ENCODE measurements around the gene AADACL3.
"Not testable (repeated sequence)": the region's sequence is repeated elsewhere in the genome, so short reads cannot be mapped to it uniquely, and the experiment has no call there.

Gene AADACL3, protein sequence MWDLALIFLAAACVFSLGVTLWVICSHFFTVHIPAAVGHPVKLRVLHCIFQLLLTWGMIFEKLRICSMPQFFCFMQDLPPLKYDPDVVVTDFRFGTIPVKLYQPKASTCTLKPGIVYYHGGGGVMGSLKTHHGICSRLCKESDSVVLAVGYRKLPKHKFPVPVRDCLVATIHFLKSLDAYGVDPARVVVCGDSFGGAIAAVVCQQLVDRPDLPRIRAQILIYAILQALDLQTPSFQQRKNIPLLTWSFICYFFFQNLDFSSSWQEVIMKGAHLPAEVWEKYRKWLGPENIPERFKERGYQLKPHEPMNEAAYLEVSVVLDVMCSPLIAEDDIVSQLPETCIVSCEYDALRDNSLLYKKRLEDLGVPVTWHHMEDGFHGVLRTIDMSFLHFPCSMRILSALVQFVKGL
- total RNA-seq = 0 to 0.11 (median 0) reads per million in 9 experiments

- DNase-seq (no peak), ATAC-seq (replicated peaks) (no peak)
- Mint-ChIP-seq H3K4me1 (ENCODE audit: low read depth in 2 of 2) (no peaks in the 10 kb centered on the region), H3K4me3 (no peak within 1 kb of the TSS), H3K9me3 (no peaks in the 10 kb centered on the region), H3K36me3 (ENCODE audit: insufficient read depth) (no peaks in the 10 kb centered on the region), H3K27ac (no peak within 1 kb of the TSS), H3K27me3 (peaks cover 76 to 78% of the 10 kb centered on the region in 2 donors)
Measured at GRCh38 chr1:12715896-12716437, at the start of gene AADACL3. AADACL3 (plus strand) TSS chr1:12716110; CDS start chr1:12716177, 67 bp downstream.

DNA sequence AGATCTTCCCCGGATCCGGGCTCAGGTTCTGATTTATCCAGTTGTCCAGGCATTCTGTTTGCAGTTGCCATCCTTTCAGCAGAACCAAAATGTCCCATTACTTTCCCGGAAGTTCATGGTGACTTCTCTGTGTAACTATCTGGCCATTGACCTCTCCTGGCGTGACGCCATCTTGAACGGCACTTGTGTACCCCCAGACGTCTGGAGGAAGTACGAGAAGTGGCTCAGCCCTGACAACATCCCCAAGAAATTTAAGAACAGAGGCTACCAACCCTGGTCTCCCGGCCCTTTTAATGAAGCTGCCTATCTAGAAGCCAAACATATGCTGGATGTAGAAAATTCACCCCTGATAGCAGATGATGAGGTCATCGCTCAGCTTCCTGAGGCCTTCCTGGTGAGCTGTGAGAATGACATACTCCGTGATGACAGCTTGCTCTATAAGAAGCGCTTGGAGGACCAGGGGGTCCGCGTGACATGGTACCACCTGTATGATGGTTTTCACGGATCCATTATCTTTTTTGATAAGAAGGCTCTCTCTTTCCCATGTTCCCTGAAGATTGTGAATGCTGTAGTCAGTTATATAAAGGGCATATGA is 49.7 kb upstream of the AADACL3 start:
- H3K27me3 Mint-ChIP-seq = peaks cover 0 to 21% of the 10 kb centered on the region in 2 donors
- no peak overlapping the region for H3K4me3 Mint-ChIP-seq
- no peaks in the 10 kb centered on the region for H3K4me1 Mint-ChIP-seq (ENCODE audit: low read depth in 2 of 2)
- DNase-seq = no peak
- ATAC-seq (replicated peaks) = no peak
- H3K9me3 Mint-ChIP-seq = no peaks in the 10 kb centered on the region
- peaks cover 3% of the 10 kb centered on the region for H3K36me3 Mint-ChIP-seq (ENCODE audit: insufficient read depth)
- no peak overlapping the region for H3K27ac Mint-ChIP-seq

DNA sequence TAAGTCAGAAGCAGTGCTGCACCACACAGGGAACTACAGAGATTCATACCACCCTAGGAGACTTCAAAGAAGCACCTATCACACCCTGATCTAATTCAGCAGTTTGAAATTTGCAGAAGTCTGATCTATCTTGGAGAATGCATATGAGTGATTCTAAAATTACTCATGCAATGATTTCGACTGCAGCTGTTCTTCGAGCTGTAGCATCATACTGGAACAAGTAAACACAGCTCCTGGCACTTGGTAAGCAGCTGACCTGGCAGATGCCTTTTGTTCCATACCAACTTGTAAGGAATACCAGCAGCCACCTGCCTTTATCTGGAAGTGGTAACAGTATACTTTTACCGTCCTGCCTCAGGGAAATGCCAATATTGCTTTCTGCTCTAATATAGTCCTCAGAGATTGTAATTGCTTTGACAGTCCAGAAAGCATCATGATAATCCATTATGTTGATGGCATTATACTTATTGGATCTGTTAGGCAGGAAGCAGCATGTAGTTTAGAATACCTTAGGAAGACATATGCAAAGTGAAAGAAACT is 46.3 kb upstream of the AADACL3 start:
- Mint-ChIP-seq H3K4me3 (no peak overlapping the region), H3K27me3 (peaks cover 12 to 46% of the 10 kb centered on the region in 2 donors), H3K9me3 (no peaks in the 10 kb centered on the region), H3K4me1 (ENCODE audit: low read depth in 2 of 2) (no peaks in the 10 kb centered on the region), H3K36me3 (ENCODE audit: insufficient read depth) (peaks cover 3% of the 10 kb centered on the region), H3K27ac (no peak overlapping the region)
- ATAC-seq (replicated peaks) = no peak
- DNase-seq = no peak

DNA sequence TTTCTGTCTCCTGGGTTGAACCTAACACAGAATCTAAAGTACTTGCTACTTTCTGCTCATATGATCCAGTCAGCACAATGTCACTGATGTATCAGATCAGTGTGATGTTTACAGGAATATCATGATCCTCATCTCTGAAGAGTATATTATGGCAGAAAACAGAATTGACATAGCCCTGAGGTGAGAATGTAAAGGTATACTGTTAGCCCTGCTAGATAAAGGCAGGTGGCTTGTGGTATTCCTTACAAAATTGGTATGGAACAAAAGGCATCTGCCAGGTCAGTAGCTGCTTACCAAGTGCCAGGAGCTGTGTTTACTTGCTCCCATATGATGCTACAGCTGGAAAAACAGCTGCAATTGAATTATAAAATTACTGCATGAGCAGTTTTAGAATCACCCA is 41.6 kb upstream of the AADACL3 start:
- no peaks in the 10 kb centered on the region for H3K36me3 Mint-ChIP-seq (ENCODE audit: insufficient read depth)
- no peaks in the 10 kb centered on the region for H3K4me1 Mint-ChIP-seq (ENCODE audit: low read depth in 2 of 2)
- no peak overlapping the region for H3K27ac Mint-ChIP-seq
- peaks cover 30 to 59% of the 10 kb centered on the region in 2 donors for H3K27me3 Mint-ChIP-seq
- no peak for ATAC-seq (replicated peaks)
- no peak overlapping the region for H3K4me3 Mint-ChIP-seq
- no peaks in the 10 kb centered on the region for H3K9me3 Mint-ChIP-seq
- DNase-seq = no peak

DNA sequence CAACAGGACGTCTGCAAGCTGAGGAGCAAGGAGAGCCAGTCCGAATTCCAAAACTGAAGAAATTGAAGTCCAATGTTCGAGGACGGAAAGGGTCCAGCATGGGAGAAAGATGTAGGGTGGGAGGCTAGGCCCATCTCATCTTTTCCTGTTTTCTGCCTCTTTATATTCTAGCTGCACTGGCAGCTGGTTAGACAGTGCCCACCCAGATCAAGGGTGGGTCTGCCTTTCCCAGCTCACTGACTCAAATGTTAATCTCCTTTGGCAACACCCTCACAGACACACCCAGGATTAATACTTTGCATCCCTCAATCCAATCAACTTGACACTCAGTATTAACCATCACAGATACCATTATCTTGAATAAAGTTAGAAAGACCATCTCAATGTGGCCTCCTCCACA is 39.8 kb upstream of the AADACL3 start:
- not testable (repeated sequence) for H3K36me3 Mint-ChIP-seq (ENCODE audit: insufficient read depth); DNase-seq; ATAC-seq (replicated peaks); H3K4me3 Mint-ChIP-seq; H3K9me3 Mint-ChIP-seq; H3K4me1 Mint-ChIP-seq (ENCODE audit: low read depth in 2 of 2); H3K27ac Mint-ChIP-seq
- H3K27me3 Mint-ChIP-seq = peaks cover 44 to 74% of the 10 kb centered on the region in 2 donors

DNA sequence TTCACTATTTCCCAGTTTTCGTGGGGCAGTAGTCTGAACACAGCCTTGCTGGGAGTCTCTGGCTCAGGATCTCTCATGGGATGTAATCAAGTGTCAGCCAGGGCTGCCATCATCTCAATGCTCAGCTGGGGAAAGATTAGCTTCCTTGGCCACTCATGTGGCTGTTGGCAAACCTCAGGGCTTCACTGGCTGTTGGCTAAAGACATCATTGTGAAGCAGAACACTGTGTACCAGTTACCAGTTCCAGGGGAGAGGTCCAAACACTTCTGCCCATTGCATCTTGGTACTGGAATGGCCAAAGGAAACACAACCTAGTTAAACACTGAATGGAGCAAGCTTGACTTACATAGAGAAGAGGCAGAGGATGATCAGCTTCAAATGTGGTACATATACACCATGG is 38.3 kb upstream of the AADACL3 start:
- H3K4me3 Mint-ChIP-seq = no peak overlapping the region
- no peak overlapping the region for H3K27ac Mint-ChIP-seq
- H3K27me3 Mint-ChIP-seq = peaks cover 47 to 66% of the 10 kb centered on the region in 2 donors
- DNase-seq (no peak), ATAC-seq (replicated peaks) (no peak)
- H3K9me3 Mint-ChIP-seq = no peaks in the 10 kb centered on the region
- H3K4me1 Mint-ChIP-seq (ENCODE audit: low read depth in 2 of 2) = no peaks in the 10 kb centered on the region
- no peaks in the 10 kb centered on the region for H3K36me3 Mint-ChIP-seq (ENCODE audit: insufficient read depth)

DNA sequence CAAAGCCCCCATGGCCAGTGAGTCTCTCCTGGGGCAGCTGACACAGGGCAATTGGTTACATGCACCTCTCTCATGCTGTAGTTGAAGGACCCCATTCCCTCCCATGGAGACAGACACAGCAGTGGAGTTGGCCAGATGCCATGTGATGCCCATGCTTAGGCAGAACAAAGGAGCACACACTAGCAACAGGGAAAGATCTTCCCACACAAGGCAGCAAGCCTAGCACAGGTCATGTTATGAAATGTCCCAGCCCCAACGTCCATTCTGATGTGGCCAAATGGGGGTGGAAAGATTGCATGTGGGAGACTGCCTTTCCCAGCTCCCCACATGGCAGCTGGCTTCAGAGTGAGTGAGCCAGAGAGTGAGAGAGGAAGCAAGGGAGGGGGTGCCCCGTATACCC is 37.6 kb upstream of the AADACL3 start:
- no peak for ATAC-seq (replicated peaks)

DNA sequence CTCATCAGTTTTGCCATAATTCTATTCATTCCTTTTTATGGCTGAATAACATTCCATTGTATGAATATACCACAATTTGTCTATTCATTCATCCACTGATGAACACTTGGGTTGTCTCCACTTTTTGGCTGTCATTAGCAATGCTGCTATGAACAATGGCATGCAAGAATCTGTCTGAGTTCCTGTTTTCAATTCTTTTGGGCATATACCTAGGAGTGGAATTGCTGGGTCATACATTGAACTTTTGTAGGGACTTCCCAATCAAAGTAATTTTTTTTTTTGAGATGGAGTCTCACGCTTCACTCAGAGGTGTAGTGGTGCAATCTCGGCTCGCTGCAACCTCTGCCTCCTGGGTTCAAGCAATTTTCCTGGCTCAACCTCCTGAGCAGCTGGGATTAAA is 37.1 kb upstream of the AADACL3 start:
- DNase-seq = no peak
- H3K4me3 Mint-ChIP-seq = no peak overlapping the region
- no peak overlapping the region for H3K27ac Mint-ChIP-seq
- no peaks in the 10 kb centered on the region for H3K9me3 Mint-ChIP-seq
- H3K27me3 Mint-ChIP-seq = peaks cover 54 to 73% of the 10 kb centered on the region in 2 donors
- no peaks in the 10 kb centered on the region for H3K36me3 Mint-ChIP-seq (ENCODE audit: insufficient read depth)
- no peak for ATAC-seq (replicated peaks)
- H3K4me1 Mint-ChIP-seq (ENCODE audit: low read depth in 2 of 2) = no peaks in the 10 kb centered on the region

More for the DNA sequence above, 37.6 kb upstream of the AADACL3 start:
- no peak overlapping the region for H3K4me3 Mint-ChIP-seq
- H3K27me3 Mint-ChIP-seq = peaks cover 51 to 71% of the 10 kb centered on the region in 2 donors
- no peaks in the 10 kb centered on the region for H3K9me3 Mint-ChIP-seq
- H3K27ac Mint-ChIP-seq = no peak overlapping the region
- no peak for DNase-seq
- no peaks in the 10 kb centered on the region for H3K4me1 Mint-ChIP-seq (ENCODE audit: low read depth in 2 of 2)
- H3K36me3 Mint-ChIP-seq (ENCODE audit: insufficient read depth) = no peaks in the 10 kb centered on the region

GRCh38 chr1:12690156-12690555 is 25.8 kb upstream of the AADACL3 start:
- H3K36me3 Mint-ChIP-seq (ENCODE audit: insufficient read depth) = no peaks in the 10 kb centered on the region
- H3K9me3 Mint-ChIP-seq = no peaks in the 10 kb centered on the region
- DNase-seq (no peak), ATAC-seq (replicated peaks) (no peak)
- H3K27ac Mint-ChIP-seq = no peak overlapping the region
- no peak overlapping the region for H3K4me3 Mint-ChIP-seq
- H3K4me1 Mint-ChIP-seq (ENCODE audit: low read depth in 2 of 2) = no peaks in the 10 kb centered on the region
- H3K27me3 Mint-ChIP-seq = peaks cover 34 to 41% of the 10 kb centered on the region in 2 donors

DNA sequence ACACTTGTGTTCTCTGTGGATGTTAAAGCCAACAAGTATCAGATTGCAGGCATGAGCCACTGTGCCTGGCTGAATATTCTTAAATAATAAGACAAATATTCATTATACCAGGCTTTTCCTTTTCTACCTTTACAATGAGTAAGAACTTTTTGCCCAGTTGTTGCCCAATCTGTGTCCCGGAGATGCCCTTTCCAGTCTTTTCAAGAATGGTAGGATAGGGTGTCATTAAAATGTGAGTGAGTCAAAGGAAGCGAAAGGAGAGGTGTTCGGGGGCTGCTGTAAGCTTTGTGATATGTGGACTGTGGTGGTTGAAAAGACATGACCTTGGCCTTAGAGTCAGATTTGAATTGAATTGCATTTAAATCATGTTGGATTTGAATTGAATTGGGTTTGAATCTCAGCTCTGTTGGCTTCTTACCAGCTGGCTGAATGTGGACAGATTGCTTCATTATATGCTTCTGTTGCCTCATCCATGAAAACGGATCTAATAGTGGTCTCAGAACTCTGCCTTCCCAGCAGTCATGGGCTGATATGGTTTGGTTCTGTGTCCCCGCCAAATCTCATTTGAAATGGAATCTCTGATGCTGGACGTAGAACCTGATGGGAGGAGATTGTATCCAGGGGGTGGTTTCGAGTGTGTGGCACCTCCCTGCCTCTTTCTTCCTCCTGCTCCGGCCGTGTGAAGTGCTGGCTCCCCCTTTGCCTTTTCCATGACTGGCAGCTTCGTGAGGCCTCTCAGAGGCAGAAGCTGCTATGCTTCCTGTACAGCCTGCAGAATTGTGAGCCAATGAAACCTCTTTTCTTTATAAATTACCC is 22.7 kb upstream of the AADACL3 start:
- Mint-ChIP-seq H3K4me3 (no peak overlapping the region), H3K27me3 (peaks cover 41 to 44% of the 10 kb centered on the region in 2 donors), H3K36me3 (ENCODE audit: insufficient read depth) (no peaks in the 10 kb centered on the region), H3K27ac (no peak overlapping the region), H3K4me1 (ENCODE audit: low read depth in 2 of 2) (no peaks in the 10 kb centered on the region), H3K9me3 (no peaks in the 10 kb centered on the region)
- DNase-seq = no peak
- ATAC-seq (replicated peaks) = no peak

DNA sequence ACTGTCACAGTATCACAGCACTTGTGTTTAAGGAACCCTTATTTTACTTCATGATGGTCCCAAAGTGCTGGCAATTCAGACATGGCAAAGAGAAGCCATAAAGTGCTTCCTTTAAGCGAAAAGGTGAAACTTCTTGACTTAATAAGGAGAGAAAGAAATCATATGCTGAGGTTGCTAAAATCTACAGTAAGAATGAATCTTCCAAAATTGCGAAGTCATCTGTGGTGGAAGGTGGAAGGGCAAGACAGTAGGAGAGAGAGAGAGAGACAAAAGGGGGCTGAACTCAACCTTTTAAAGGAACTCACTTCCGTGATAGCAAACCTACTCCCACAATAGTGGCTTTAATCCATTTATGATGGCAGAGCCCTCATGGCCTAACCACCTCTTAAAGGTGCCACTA is 19.3 kb upstream of the AADACL3 start:
- H3K27me3 Mint-ChIP-seq = peaks cover 45 to 62% of the 10 kb centered on the region in 2 donors
- H3K27ac Mint-ChIP-seq = no peak overlapping the region
- H3K4me3 Mint-ChIP-seq = no peak overlapping the region
- H3K36me3 Mint-ChIP-seq (ENCODE audit: insufficient read depth) = no peaks in the 10 kb centered on the region
- H3K9me3 Mint-ChIP-seq = no peaks in the 10 kb centered on the region
- no peak for ATAC-seq (replicated peaks)
- no peaks in the 10 kb centered on the region for H3K4me1 Mint-ChIP-seq (ENCODE audit: low read depth in 2 of 2)
- no peak for DNase-seq

DNA sequence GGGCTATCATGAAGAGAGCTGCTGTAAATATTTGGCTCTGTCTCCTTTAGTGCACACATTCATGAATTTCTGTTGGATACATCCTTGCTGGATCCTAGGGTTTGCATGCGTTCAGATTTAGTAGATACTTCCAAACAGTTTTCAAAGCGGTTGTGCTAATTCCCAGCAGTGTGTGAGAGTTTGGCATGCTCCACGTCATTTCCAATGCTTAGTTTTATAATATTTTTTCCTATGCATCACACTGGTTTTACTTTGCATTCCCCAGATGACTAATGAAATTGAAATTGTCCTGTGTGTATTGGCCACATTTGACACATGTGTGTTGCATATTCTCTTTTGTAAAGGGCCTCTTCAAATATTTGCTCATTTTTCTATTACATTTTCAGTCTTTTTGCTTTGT is 18.5 kb upstream of the AADACL3 start:
- Mint-ChIP-seq H3K36me3 (ENCODE audit: insufficient read depth) (no peaks in the 10 kb centered on the region), H3K9me3 (no peaks in the 10 kb centered on the region), H3K27ac (no peak overlapping the region), H3K4me1 (ENCODE audit: low read depth in 2 of 2) (no peaks in the 10 kb centered on the region), H3K4me3 (no peak overlapping the region), H3K27me3 (peaks cover 40 to 64% of the 10 kb centered on the region in 2 donors)
- DNase-seq = no peak
- ATAC-seq (replicated peaks) = no peak

DNA sequence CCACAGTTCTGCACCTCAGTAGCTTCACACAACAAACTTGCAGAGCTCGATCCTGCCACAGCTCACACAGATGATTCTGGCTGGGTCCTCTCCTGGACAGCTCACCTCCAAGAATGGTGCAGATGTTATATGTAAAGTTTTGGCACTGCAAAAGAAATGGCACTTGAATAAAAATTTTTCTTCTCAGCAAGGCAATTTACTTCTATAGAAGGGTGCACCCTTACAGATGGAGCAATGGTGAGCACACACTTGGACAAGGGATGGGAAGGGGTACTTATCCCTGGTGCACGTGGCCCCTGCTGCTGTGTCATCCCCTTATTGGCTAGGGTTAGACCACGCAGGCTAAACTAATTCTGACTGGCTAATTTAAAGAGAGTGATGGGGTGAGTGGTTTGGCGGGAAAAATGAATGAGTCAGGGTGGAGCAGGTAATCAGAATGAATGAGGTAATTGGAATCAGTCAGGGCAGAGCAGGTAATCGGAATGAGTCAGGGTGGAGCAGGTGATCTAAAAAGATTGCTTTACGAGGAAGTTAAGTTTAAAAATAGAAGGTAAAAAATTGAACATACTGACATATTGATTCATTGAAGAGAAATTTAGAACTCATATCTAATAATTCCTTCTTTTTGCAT is 12.0 kb upstream of the AADACL3 start:
- H3K4me3 Mint-ChIP-seq = no peak overlapping the region
- no peaks in the 10 kb centered on the region for H3K4me1 Mint-ChIP-seq (ENCODE audit: low read depth in 2 of 2)
- peaks cover 36 to 62% of the 10 kb centered on the region in 2 donors for H3K27me3 Mint-ChIP-seq
- peaks cover 3 to 8% of the 10 kb centered on the region in 2 donors for H3K9me3 Mint-ChIP-seq
- H3K36me3 Mint-ChIP-seq (ENCODE audit: insufficient read depth) = peaks cover 4% of the 10 kb centered on the region
- no peak for ATAC-seq (replicated peaks)
- DNase-seq = no peak
- H3K27ac Mint-ChIP-seq = no peak overlapping the region

All from effector memory CD8-positive, alpha-beta T cell (primary cell).